ENCODE measurements around the gene SNX24.

The SNX24 gene

DNA sequence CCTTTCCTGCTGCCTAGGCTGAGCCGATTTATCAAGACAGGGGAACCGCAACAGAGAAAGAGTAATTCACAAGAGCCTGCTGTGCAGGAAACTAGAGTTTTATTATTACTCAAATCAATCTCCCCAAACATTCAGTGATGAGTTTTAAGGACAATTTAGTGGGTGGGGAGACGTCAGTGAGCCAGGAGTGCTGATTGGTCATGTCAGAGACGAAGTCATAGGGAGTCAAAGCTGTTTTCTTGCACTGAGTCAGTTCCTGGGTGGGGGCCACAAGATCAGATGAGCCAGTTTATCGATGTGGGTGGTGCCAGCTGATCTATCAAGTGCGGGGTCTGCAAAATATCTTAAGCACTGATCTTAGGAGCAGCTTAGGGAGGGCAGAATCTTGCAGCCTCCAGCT, 19.0 kb downstream of the SNX24 start:
- POLR2A ChIA-PET, result no interaction called here
- no peak for DNase-seq (ENCODE audit: extremely low spot score)
- TF ChIP-seq, protein P1, sequence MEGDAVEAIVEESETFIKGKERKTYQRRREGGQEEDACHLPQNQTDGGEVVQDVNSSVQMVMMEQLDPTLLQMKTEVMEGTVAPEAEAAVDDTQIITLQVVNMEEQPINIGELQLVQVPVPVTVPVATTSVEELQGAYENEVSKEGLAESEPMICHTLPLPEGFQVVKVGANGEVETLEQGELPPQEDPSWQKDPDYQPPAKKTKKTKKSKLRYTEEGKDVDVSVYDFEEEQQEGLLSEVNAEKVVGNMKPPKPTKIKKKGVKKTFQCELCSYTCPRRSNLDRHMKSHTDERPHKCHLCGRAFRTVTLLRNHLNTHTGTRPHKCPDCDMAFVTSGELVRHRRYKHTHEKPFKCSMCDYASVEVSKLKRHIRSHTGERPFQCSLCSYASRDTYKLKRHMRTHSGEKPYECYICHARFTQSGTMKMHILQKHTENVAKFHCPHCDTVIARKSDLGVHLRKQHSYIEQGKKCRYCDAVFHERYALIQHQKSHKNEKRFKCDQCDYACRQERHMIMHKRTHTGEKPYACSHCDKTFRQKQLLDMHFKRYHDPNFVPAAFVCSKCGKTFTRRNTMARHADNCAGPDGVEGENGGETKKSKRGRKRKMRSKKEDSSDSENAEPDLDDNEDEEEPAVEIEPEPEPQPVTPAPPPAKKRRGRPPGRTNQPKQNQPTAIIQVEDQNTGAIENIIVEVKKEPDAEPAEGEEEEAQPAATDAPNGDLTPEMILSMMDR (IDR thresholded peaks at IDR 0.05; ENCODE audit: control extremely low read depth, extremely low read depth, low read depth, missing control alignments), result no peak
- CTCF ChIA-PET, result no interaction called here

- no peak for DNase-seq (ENCODE audit: extremely low spot score)
- ChIA-PET POLR2A (no interaction called here), CTCF (no interaction called here)
- TF ChIP-seq, protein P1 (IDR thresholded peaks at IDR 0.05; ENCODE audit: control extremely low read depth, extremely low read depth, low read depth, missing control alignments), result no peak
These were observed 19.4 kb downstream of the SNX24 start for GRCh38 chr5:122864842-122865241.

GRCh38 chr5:122870219-122870856, 24.9 kb downstream of the SNX24 start:
- CTCF ChIA-PET, result interaction anchor here (1.1 to 2.1 kb wide), 3 partner anchors 9 to 10 kb away, joined by 4 to 6 read pairs (median 4); no protein-coding TSS in a partner anchor
- no peak for DNase-seq (ENCODE audit: extremely low spot score)
- TF ChIP-seq, protein P1 (IDR thresholded peaks at IDR 0.05; ENCODE audit: control extremely low read depth, extremely low read depth, low read depth, missing control alignments), result no peak
- POLR2A ChIA-PET, result no interaction called here

DNA sequence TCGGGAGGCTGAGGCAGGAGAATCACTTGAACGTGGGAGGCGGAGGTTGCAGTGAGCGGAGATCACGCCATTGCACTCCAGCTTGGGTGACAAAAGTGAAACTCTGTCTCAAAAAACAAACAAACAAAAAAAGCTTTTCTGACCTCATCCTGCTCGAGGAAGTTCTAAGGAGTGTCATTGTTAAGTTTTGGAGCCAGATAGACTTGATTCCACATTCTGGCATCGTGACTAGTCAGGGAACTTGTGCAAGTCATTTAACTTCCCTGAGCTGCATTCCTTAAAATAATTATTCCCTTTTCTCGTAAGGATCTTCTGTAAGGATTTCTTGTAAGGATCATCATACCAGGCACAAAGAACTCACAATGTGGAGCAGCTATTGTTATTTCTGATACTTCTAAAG, 26.2 kb downstream of the SNX24 start:
- TF ChIP-seq, protein P1 (IDR thresholded peaks at IDR 0.05; ENCODE audit: control extremely low read depth, extremely low read depth, low read depth, missing control alignments), result no peak
- DNase-seq (ENCODE audit: extremely low spot score), result no peak
- CTCF ChIA-PET, result interaction anchor here (1.2 to 2.1 kb wide), 3 partner anchors 9 to 24 kb away, joined by 3 to 6 read pairs (median 4); no protein-coding TSS in a partner anchor
- POLR2A ChIA-PET, result no interaction called here

- ChIA-PET CTCF (interaction anchor here (0.9 to 1.3 kb wide), 2 partner anchors 8 to 18 kb away, joined by 3 read pairs; no protein-coding TSS in a partner anchor), POLR2A (no interaction called here)
- TF ChIP-seq, protein P1 (IDR thresholded peaks at IDR 0.05; ENCODE audit: control extremely low read depth, extremely low read depth, low read depth, missing control alignments), result no peak
- DNase-seq (ENCODE audit: extremely low spot score), result no peak
These were observed 28.9 kb downstream of the SNX24 start for GRCh38 chr5:122874179-122874875.

GRCh38 chr5:122877518-122877917, 32.1 kb downstream of the SNX24 start:
- no peak for DNase-seq (ENCODE audit: extremely low spot score)
- TF ChIP-seq, protein P1 (IDR thresholded peaks at IDR 0.05; ENCODE audit: control extremely low read depth, extremely low read depth, low read depth, missing control alignments), result no peak
- CTCF ChIA-PET, result interaction anchor here (0.6 kb wide), 1 partner anchor 20 kb away, joined by 3 read pairs; no protein-coding TSS in a partner anchor
- POLR2A ChIA-PET, result no interaction called here
